GM18858 (cell line): ENCODE measurements around the gene XPC.
"Not testable (repeated sequence)": the region's sequence is repeated elsewhere in the genome, so short reads cannot be mapped to it uniquely, and the experiment has no call there.

Experiments
- ATAC-seq: cut with Tn5 transposase; IDR thresholded peaks from one replicate; pipeline ENCODE4 v1.9.1; 2021; ENCODE audit not compliant: unreplicated experiment

The XPC gene

GRCh38 chr3:14122301-14122700, 56.1 kb downstream of the XPC start:
- no peak for ATAC-seq

DNA sequence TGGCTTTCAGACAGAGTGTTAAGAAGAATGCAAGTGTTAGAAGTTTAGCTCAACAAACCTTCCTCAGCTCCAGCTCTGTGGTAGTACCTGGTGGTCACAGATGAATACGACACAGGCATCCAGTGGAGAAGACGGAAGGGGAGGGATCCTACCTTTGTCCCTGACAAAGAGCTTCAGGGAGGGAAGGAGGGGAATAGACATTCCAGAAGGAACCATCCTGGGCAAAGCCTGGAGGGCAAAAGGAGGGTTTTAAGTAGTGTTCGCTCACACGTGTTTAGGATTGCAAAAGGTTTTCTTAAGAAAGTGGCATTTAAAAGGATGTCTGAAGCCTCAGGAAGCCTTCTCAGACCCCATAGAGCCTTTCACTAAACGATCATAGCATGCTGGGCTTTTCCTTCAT, 56.5 kb downstream of the XPC start:
- no peak for ATAC-seq

DNA sequence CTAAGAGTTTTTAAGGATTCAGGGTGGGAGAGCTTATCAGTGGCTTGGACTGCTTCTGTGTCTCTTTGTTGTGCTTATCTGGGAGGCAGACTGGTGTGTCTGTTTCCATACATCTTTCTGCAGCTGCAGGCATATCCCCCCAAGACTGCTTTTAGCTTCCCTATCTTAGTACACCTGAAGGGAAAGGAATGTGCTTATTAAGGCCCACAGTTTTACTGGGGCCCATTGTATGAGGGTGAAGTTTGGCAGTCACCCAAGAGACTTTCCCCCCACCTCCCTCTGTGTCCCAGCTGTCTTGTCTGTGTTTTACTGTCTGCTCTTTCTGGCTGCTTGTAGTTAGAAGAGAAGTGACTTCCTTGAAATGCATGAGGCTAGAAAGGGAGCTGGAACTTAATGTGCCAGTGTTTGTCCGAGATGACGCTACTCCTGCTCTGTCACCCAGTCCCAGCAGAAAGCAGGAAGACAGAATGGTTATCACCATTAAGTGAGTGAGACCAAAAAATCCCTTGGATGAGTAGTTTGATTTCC, 57.4 kb downstream of the XPC start:
- not testable (repeated sequence) for ATAC-seq

- no peak for ATAC-seq
Measured at GRCh38 chr3:14120111-14120920, 58.1 kb downstream of the XPC start.

DNA sequence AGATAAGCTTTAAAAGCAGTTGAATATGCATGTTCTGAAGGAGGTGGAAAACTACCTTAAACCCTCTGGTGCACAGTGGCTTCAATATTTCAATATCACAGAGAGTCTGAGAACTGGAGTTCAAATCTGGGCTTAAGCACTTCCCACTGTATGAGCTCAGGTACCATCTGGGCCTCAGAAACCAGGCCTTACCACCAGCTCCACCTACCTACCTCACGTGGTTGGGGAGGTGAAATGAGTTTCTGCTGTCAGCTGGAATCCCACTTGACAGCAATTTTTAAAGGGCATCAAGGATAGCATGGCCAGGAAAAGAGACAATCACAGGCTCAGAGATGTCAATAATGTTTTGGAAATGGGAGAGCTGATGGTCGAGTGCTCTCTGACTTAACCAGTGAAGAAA, 58.8 kb downstream of the XPC start:
- ATAC-seq, result no peak

- ATAC-seq, result no peak
Measured at GRCh38 chr3:14118400-14119381, 59.7 kb downstream of the XPC start.

DNA sequence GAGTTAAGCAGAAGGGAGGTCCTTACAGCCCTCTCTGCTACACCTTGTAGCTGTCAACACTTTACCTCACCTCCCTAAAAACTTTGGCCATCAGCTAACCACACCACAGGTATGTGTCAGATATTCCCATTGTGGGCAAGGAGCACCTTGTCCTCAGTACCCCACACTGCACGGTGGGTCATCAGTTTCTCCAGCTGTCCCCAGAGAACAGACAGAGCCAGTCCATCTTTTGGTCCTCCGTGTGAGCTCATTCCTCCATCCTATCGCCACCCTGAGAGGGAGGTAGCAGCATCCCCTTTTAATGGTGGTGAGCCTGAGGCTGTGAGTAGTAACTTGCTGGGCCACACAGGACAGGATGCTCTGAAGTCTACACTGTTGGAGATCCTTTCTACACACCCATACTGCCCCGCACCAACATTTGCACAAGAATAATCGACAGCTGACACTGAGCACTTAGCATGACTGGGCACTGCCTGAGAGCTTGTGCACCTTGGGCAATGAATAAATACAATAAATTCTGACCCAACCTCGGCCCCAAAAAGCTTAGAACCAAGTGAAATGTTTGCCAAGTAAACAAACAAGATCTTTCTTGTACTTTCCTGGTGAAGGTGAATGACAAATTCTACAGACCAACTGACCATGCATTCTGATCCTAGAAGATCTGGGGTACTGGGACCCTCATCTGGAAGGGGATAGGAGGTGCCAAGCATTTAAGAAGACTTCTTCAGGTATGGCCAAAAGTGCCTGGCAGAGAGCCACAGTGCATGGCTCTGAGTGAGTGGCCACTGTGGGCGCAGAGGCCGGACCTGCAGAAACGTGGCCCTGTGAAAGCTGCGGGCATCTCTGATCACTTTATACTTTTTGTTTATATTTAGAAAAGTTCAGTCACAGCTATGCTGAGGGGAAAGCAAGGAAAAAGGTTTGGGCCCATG, 60.7 kb downstream of the XPC start:
- ATAC-seq, result no peak

GRCh38 chr3:14113965-14114635, 64.3 kb downstream of the XPC start:
- no peak for ATAC-seq

DNA sequence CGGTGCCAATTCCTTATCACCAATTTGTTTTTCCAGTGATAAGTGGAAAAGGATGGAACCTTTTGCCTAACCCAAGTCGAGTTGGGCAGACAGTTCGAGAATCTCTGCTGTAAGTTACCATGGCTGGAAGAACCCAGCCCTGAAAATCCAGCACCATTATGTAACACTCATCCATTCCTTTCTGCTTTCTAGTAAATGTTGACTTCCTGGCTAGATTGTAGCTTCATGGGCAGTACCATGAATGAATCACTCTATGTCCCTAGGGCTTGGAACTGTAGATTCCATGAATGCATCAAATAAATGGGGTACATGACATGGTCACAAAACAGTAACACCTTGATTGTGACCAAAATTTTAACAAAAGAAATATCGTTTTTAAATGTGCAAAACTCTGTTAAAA, 67.7 kb downstream of the XPC start:
- no peak for ATAC-seq

DNA sequence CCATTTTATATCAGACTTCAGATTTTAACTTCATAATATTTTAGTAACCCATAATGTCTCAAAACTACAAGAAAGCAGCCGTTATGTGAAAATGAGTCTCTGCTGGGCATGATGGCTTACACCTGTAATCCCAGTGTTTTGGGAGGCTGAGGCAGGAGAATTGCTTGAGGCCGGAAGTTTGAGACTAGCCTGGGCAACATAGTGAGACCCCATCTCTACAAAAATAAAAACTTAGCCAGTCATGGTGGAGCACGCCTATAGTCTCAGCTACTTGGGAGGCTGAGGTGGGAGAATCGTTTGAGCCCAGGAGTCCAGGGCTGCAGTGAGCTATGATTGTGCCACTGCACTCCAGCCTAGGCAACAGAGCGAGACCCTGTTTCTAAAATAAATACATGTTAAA, 68.6 kb downstream of the XPC start:
- not testable (repeated sequence) for ATAC-seq

DNA sequence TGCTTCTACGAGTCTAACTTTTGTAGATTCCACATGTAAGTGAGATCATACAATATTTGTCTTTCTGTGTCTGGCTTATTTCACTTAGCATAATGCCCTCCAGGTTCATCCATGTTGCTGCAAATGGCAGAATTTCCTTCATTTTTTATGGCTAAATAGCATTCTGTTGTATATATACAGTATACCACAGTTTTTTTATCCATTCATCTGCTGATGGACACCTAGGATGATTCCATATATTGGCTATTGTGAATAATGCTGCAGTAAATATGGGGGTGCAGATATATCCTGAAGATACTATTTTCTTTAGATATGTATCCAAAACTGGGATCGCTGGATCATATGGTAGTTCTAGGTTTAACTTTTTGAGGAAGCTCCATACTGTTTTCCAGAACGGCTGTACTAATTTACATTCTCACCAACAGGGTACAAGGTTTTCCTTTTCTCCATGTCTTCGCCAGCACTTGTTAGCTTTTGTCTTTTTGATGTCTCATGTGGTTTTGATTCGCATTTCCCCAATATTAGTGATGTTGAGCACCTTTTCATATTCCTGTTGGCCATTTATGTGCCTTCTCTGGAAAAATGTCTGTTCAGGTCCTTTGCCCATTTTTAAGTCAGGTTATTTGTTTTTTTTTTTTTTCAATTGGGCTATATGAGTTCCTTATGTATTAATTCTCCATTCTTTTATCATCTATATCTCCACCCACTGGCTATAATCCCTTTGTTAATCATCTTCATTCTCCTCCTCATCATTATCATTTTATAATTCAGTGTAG, 80.6 kb downstream of the XPC start:
- no peak for ATAC-seq

GRCh38 chr3:14096742-14097141, 81.7 kb downstream of the XPC start:
- ATAC-seq, result no peak
